Smooth muscle cell (in vitro differentiated cells): ENCODE measurements around the gene CUEDC1. TPM values are rescaled to one million over a fixed set of nuclear protein-coding genes. Genes with fewer than 3 reads are reported as not detected.

ENCODE experiments used
- DNase-seq: peaks from one replicate; lab custom pipeline; 2025; ENCODE audit not compliant: unreplicated experiment; lab: John Stamatoyannopoulos, UW
- H2AFZ ChIP-seq: fragments of 200-600 bp; sonication (generic); 2 replicates; pipeline ENCODE4 v1.6.0; 2016; ENCODE audit warnings: antibody characterized with exemption, low read depth, mild to moderate bottlenecking
- H3F3A ChIP-seq: fragments of 200-600 bp; sonication (generic); 2 replicates; pipeline ENCODE4 v1.6.0; 2017; ENCODE audit warnings: antibody characterized with exemption, low read depth
- H3K27ac ChIP-seq: fragments of 200-600 bp; sonication (generic); 2 replicates; pipeline ENCODE4 v1.5.1; 2016; ENCODE audit warnings: low read depth, mild to moderate bottlenecking
- H3K27me3 ChIP-seq: fragments of 200-600 bp; sonication (generic); 2 replicates; pipeline ENCODE4 v1.6.1; 2016; ENCODE audit warnings: low read depth, mild to moderate bottlenecking
- H3K36me3 ChIP-seq: fragments of 200-600 bp; sonication (generic); 2 replicates; pipeline ENCODE4 v1.5.1; 2016; ENCODE audit warnings: low read depth
- H3K4me1 ChIP-seq: fragments of 200-600 bp; sonication (generic); 2 replicates; pipeline ENCODE4 v1.5.1; 2016; ENCODE audit warnings: low read depth
- H3K4me2 ChIP-seq: fragments of 200-600 bp; sonication (generic); 2 replicates; pipeline ENCODE4 v1.6.0; 2016; ENCODE audit warnings: mild to moderate bottlenecking
- H3K4me3 ChIP-seq: fragments of 200-600 bp; sonication (generic); 2 replicates; pipeline ENCODE4 v1.5.1; 2016; ENCODE audit warnings: mild to moderate bottlenecking
- H3K79me2 ChIP-seq: fragments of 200-600 bp; sonication (generic); 2 replicates; pipeline ENCODE4 v1.6.0; 2016; ENCODE audit warnings: low read depth, mild to moderate bottlenecking
- H3K9ac ChIP-seq: fragments of 200-600 bp; sonication (generic); 2 replicates; pipeline ENCODE4 v1.6.0; 2016; ENCODE audit warnings: low read depth
- H3K9me3 ChIP-seq: fragments of 200-600 bp; sonication (generic); replicated peaks from 2 replicates; pipeline ENCODE4 v1.5.1; 2016; ENCODE audit warnings: low read depth
- H4K20me1 ChIP-seq: fragments of 200-600 bp; sonication (generic); 2 replicates; pipeline ENCODE4 v1.6.0; 2016; ENCODE audit warnings: low read depth
- WGBS: methylation state at CpG from one replicate; pipeline ENCODE4 v1.1.7; 2016; ENCODE audit warnings: low lambda C conversion rate; 5-methylcytosine and 5-hydroxymethylcytosine counted together
- polyA plus RNA-seq: library from polyadenylated mRNA; unstranded; fragments of >200 nt; fragmentation: Nextera tagmentation; extraction: Ambion mirVana; gene quantifications from 2 replicates; pipeline ENCODE4 v1.2.1, GENCODE V29; 2016
- total RNA-seq: library from RNA; depleted of rRNA; stranded (reverse); fragments of >200 nt; gene quantifications from 2 replicates; pipeline ENCODE4 v1.2.3, GENCODE V29; 2014
- TF ChIP-seq, protein P1 (sequence below): fragments of 200-600 bp; sonication (generic); IDR thresholded peaks from 2 replicates; pipeline ENCODE4 v1.5.1; 2017; ENCODE audit warnings: borderline replicate concordance, mild to moderate bottlenecking, antibody characterized with exemption; ENCODE audit not compliant: insufficient read depth, poor library complexity, severe bottlenecking

Gene CUEDC1
- total and polyA plus RNA-seq, 2 experiments from 2014 or later, result 11.1 to 11.7 TPM

DNA sequence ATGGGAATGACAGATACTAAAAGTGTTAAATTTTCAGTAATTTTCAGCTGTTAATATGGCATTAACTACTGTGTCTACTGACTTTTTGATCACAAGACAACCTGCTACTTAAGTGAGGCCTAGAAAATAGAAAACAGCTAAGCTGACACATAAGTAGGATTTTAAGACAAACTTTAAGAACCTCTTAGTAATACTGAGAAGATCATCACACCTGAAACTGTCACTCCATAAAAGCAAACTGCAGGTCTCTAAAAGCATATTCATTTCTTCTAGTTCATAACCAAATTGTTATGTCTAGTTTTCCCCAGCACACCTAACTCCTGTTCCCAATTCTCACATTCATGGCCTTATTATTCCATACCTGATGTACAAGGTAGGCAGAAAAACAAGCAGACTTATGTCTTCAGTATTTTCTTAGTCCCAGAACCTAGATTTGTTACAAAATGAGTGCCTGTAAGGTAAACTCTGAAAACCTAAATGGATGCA is 43.8 kb upstream of the CUEDC1 start:
- TF ChIP-seq, protein P1, sequence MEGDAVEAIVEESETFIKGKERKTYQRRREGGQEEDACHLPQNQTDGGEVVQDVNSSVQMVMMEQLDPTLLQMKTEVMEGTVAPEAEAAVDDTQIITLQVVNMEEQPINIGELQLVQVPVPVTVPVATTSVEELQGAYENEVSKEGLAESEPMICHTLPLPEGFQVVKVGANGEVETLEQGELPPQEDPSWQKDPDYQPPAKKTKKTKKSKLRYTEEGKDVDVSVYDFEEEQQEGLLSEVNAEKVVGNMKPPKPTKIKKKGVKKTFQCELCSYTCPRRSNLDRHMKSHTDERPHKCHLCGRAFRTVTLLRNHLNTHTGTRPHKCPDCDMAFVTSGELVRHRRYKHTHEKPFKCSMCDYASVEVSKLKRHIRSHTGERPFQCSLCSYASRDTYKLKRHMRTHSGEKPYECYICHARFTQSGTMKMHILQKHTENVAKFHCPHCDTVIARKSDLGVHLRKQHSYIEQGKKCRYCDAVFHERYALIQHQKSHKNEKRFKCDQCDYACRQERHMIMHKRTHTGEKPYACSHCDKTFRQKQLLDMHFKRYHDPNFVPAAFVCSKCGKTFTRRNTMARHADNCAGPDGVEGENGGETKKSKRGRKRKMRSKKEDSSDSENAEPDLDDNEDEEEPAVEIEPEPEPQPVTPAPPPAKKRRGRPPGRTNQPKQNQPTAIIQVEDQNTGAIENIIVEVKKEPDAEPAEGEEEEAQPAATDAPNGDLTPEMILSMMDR, result no peak
- Histone ChIP-seq H3K9ac (no peak overlapping the region), H3K79me2 (peaks cover 18% of the 10 kb centered on the region), H3K9me3 (no peaks in the 10 kb centered on the region), H3K27ac (no peak overlapping the region), H3K4me2 (no peak overlapping the region), H3K27me3 (no peaks in the 10 kb centered on the region), H3K36me3 (peaks cover 6% of the 10 kb centered on the region), H3F3A (peaks cover 22% of the 10 kb centered on the region), H3K4me1 (peaks cover 12% of the 10 kb centered on the region), H4K20me1 (peaks cover 50% of the 10 kb centered on the region), H2AFZ (no peak overlapping the region), H3K4me3 (no peak overlapping the region)
- no peak for DNase-seq

DNA sequence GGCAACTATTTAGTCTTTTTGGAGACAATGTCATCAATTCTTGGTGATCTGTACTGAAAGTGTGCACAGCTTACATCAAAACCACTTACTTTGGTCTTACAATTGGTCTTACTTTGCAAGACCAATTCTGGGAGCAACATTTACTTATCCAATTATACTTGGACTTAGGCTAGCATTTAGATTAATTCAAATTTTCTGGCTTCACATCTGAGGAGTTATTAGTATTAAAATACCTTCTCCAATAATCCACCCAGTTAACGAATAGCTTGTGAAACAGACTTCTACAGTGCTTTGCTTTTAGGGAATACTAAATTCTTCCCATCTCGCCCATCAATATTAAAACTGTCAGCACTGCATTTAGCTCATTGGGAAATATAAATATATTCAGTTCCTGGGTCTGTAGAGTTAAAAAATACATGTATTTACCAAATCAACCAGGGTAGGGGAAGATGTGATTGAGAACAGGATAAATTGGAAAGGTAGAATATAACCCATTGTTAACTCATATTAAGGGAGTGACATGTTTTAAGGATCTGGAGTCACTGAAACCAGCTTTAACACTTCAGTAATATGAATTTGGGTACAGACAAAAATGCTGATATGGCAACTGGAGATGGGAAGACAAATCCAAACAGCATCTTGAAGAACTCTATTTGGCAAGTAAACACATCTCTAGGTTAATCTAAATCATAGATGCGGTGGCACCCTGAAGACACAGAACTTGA is 42.0 kb upstream of the CUEDC1 start:
- Histone ChIP-seq H2AFZ (no peak overlapping the region), H4K20me1 (peaks cover 32% of the 10 kb centered on the region), H3K4me1 (peaks cover 13% of the 10 kb centered on the region), H3K36me3 (no peaks in the 10 kb centered on the region), H3K27ac (no peak overlapping the region), H3K9ac (no peak overlapping the region), H3K79me2 (peaks cover under 1% of the 10 kb centered on the region), H3F3A (peaks cover 21% of the 10 kb centered on the region), H3K4me2 (no peak overlapping the region), H3K4me3 (no peak overlapping the region), H3K9me3 (no peaks in the 10 kb centered on the region), H3K27me3 (no peaks in the 10 kb centered on the region)
- WGBS, result 96% methylated on average over 3 of the region's 3 CpGs
- no peak for DNase-seq
- TF ChIP-seq, protein P1, result no peak

DNA sequence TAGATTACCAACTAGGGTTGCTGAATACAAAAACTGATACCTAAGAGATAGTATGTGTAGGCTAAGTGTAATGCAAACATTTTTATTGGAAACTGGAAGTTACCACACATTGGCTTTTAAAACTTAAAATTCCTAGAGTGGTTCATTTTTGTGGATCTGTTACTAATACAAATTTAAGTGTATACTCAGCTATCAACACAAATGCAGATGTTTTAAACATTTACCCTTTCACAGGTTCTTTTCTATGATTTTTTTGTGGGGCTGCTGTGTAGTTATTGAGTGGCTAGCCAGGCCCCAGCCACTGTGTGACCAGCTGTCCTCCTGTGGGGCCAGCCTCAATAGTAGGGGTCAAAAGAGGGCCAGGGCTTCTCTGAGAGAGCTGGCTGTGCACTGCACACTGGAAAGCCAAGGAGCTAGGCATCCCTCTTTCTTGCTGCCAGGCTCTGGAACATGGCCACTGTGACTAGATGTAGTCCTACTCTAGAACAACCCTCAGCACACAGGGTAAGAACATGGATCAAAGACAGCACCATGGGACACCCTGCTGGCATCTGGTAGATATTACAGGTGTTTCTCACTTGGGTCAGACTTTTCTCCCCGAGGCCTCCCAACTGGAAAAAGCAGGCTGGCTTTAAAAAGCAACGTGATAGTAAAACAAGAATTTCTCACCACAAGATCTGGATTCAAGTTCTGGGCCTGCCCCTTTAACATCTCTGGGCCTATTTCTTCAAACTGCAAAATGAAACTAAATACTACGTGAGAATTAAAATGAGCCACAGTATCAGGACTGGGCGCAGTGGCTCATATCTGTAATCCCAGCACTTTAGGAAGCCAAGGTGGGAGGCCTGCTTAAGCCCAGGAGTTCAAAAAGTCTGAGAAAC is 40.1 kb upstream of the CUEDC1 start:
- Histone ChIP-seq H3K4me3 (no peak overlapping the region), H3K27ac (no peak overlapping the region), H3K9me3 (no peaks in the 10 kb centered on the region), H3K36me3 (no peaks in the 10 kb centered on the region), H3K4me2 (no peak overlapping the region), H3K4me1 (peaks cover 13% of the 10 kb centered on the region), H3K27me3 (no peaks in the 10 kb centered on the region), H3F3A (peaks cover 25% of the 10 kb centered on the region), H3K9ac (no peak overlapping the region), H2AFZ (no peak overlapping the region), H3K79me2 (peaks cover 4% of the 10 kb centered on the region), H4K20me1 (peaks cover 13% of the 10 kb centered on the region)
- no peak for DNase-seq
- 48% methylated on average over 4 of the region's 4 CpGs for WGBS
- TF ChIP-seq, protein P1, result peak; percentile 58
